Fibroblast of lung (primary cell): ENCODE results near the gene TTLL3.

Experiments
- CTCF ChIP-seq, 2 donors: IDR thresholded peaks in 1 of 2; conservative IDR thresholded peaks in 1 of 2; 1 replicate in 1 of 2; 2 replicates in 1 of 2; pipeline ENCODE4 v1.5.1; 2011 to 2012; ENCODE audit warnings: low read length in 2 of 2, control low read depth in 1 of 2, inconsistent platforms in 1 of 2, low read depth in 1 of 2, mild to moderate bottlenecking in 1 of 2
- EZH2 ChIP-seq: IDR thresholded peaks from 2 replicates; pipeline ENCODE4 v1.5.1; 2012; ENCODE audit warnings: low read length, control low read depth, mild to moderate bottlenecking; ENCODE audit errors: missing control alignments

- TF ChIP-seq CTCF (conservative IDR thresholded peaks at IDR 0.05 in 1 of 2, IDR thresholded peaks at IDR 0.05 in 1 of 2; ENCODE audit: low read depth in 1 of 2, low read length in 2 of 2) = no peak
- TF ChIP-seq EZH2 = no peak
These were observed 68.6 kb downstream of the TTLL3 start for GRCh38 chr3:9878700-9879099.
